WI38 (cell line): ENCODE measurements around the gene CCDC148.
"Not testable (repeated sequence)": the region's sequence is repeated elsewhere in the genome, so short reads cannot be mapped to it uniquely, and the experiment has no call there.

Source experiments
- H3K4me3 ChIP-seq: 2 replicates; pipeline ENCODE4 v1.5.1; 2011; ENCODE audit warnings: low read depth, mild to moderate bottlenecking, control low read depth, low read length
- CTCF ChIP-seq: IDR thresholded peaks from 2 replicates; pipeline ENCODE4 v1.5.1; 2012; ENCODE audit warnings: low read depth, mild to moderate bottlenecking, control low read depth, low read length

CCDC148 gene

GRCh38 chr2:158457826-158458616, 1.5 kb upstream of the CCDC148 start:
- peak overlapping the region; percentile 85 for H3K4me3 ChIP-seq
- 0 out of 2 replicates have a peak, but pooled peaks have one; percentile 13 for TF ChIP-seq CTCF

- TF ChIP-seq CTCF: 0 out of 2 replicates have a peak, but pooled peaks have one; percentile 8
- peak overlapping the region; percentile 85 for H3K4me3 ChIP-seq
Observed at GRCh38 chr2:158457092-158457825, 706 bp upstream of the CCDC148 start.

GRCh38 chr2:158443606-158444005, 12.9 kb downstream of the CCDC148 start:
- TF ChIP-seq CTCF: no peak

GRCh38 chr2:158439062-158439461, 17.5 kb downstream of the CCDC148 start:
- not testable (repeated sequence) for H3K4me3 ChIP-seq

More at GRCh38 chr2:158443606-158444005, 12.9 kb downstream of the CCDC148 start:
- H3K4me3 ChIP-seq: no peak overlapping the region

GRCh38 chr2:158433716-158434115, 22.8 kb downstream of the CCDC148 start:
- not testable (repeated sequence) for H3K4me3 ChIP-seq

GRCh38 chr2:158432117-158432516, 24.4 kb downstream of the CCDC148 start:
- no peak overlapping the region for H3K4me3 ChIP-seq
- TF ChIP-seq CTCF: no peak

- no peak for TF ChIP-seq CTCF
- no peak overlapping the region for H3K4me3 ChIP-seq
Observed at GRCh38 chr2:158414538-158414937, 42.0 kb downstream of the CCDC148 start.

- TF ChIP-seq CTCF: no peak
- H3K4me3 ChIP-seq: no peak overlapping the region
Observed at GRCh38 chr2:158413581-158413980, 43.0 kb downstream of the CCDC148 start.
